GM12891 (cell line): Measurements from ENCODE around the gene FOXK2.

ENCODE experiments used
- DNase-seq: peaks from one replicate; pipeline ENCODE4 v3.0.0; 2011; ENCODE audit warnings: low spot score; ENCODE audit not compliant: insufficient read length
- FAIRE-seq: peaks from 2 replicates; lab custom pipeline; 2011; peaks lifted over from hg19 to GRCh38; lab: Jason Lieb, UNC
- PAX5 ChIP-seq: IDR thresholded peaks from 2 replicates; pipeline ENCODE4 v1.6.1; 2011; ENCODE audit warnings: low read length, moderate library complexity, mild to moderate bottlenecking; ENCODE audit not compliant: insufficient read depth, severe bottlenecking
- POLR2A ChIP-seq: IDR thresholded peaks from 2 replicates; pipeline ENCODE4 v1.6.1; 2011; ENCODE audit warnings: low read depth, low read length, control low read depth
- POLR2AphosphoS5 ChIP-seq: IDR thresholded peaks from 2 replicates; pipeline ENCODE4 v1.6.1; 2011; ENCODE audit warnings: low read depth, low read length, control low read depth
- POU2F2 ChIP-seq: IDR thresholded peaks from 2 replicates; pipeline ENCODE4 v1.6.1; 2011; ENCODE audit warnings: low read depth, mild to moderate bottlenecking, control low read depth, low read length, moderate library complexity
- SPI1 ChIP-seq: IDR thresholded peaks from 2 replicates; pipeline ENCODE4 v1.6.1; 2011; ENCODE audit warnings: low read depth, low read length, control low read depth
- TAF1 ChIP-seq: IDR thresholded peaks from 2 replicates; pipeline ENCODE4 v1.6.1; 2011; ENCODE audit warnings: low read depth, low read length, control low read depth

Gene FOXK2

GRCh38 chr17:82596837-82597672 lies 77.5 kb downstream of the FOXK2 start:
- DNase-seq, result no peak
- FAIRE-seq, result peak; percentile 26
- no peak for TF ChIP-seq SPI1
- TF ChIP-seq PAX5, result no peak
- no peak for TF ChIP-seq POLR2A
- no peak for TF ChIP-seq TAF1
- no peak for TF ChIP-seq POU2F2
- no peak for TF ChIP-seq POLR2AphosphoS5

- no peak for DNase-seq
- TF ChIP-seq TAF1, result no peak
- TF ChIP-seq POLR2AphosphoS5, result no peak
- no peak for TF ChIP-seq PAX5
- no peak for TF ChIP-seq SPI1
- TF ChIP-seq POLR2A, result no peak
- TF ChIP-seq POU2F2, result no peak
- FAIRE-seq, result peak; percentile 50
These were observed 79.0 kb downstream of the FOXK2 start for GRCh38 chr17:82598256-82599119.

DNA sequence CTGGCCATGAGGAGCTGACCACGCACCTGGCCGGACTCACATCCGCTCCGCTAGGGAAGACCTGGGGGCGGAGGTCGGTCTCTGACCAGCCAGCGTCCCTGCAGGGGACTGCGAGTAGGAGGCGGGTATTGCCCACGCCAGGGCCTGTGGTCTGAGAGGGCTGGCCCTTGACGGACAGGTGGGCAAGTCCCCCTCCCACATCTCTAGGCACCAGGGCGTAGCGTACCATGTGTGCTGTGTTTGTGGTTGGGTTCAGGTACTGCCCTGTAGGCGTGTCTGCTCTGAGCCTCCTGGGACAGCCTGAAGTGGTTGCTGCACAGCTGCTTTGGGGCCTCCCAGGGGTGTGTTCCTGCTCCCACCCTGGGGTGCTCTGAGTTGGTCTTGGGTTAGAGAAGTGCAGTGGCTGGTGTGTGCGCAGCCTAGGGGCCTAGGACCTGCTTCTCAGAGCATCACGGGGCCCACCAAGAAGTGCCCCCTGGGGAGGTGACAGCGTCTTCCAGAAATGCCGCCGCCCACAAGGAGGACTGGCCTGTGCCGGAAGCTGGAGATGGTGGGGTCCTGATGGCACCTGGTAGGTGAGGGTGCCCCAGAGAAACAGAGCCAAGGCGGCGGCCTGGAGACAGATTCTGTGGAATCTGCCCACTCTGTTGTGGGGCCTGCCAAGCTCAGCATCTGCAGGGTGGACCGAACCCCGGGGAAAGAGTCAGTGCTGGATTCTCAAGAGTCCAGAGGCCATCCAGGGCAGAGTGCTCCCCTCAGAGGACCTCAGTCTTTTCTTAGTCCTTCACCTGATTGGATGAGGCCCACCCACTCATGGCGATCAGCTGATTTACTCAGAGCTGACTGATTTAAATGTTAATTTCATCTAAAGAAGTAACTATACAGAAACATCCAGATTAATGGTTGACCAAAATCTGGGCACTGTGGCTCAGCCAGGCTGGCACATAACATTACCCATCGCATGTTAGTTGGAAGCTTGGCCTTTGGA lies 80.4 kb downstream of the FOXK2 start:
- DNase-seq, result no peak
- TF ChIP-seq PAX5, result no peak
- TF ChIP-seq POLR2AphosphoS5, result no peak
- no peak for TF ChIP-seq SPI1
- no peak for TF ChIP-seq POU2F2
- no peak for TF ChIP-seq POLR2A
- no peak for TF ChIP-seq TAF1
- no peak for FAIRE-seq

GRCh38 chr17:82600731-82601446 lies 81.4 kb downstream of the FOXK2 start:
- DNase-seq (no peak), FAIRE-seq (no peak)
- TF ChIP-seq TAF1 (no peak), PAX5 (no peak), POLR2A (no peak), POU2F2 (no peak), SPI1 (no peak), POLR2AphosphoS5 (no peak)

DNA sequence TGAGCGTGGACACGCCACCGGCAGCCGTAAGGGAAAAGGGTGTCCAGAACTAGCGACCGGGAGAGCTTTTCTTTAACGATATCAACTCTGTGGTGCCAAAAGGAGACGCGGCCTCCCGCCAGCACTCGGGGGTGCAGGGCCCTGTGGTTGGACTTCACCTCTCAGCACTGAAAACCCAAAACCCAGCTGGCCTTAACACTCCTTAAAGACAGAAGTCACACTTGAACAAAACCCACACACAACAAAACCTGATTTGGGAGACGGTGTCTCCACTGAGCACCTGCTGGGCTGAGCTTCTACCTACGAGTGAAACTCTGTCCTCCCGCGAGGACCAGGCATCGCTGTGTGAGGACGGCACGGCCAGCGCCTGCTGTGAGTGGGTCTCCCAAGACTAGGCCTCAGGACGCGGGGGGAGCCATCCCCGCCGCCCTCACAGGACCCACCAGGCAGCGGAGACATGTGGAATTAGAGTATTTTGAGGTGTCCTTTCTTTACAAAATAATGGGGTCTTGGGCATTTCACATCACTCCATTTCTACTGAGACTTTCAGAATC lies 82.0 kb downstream of the FOXK2 start:
- no peak for DNase-seq
- FAIRE-seq, result no peak
- TF ChIP-seq POLR2A, result no peak
- TF ChIP-seq TAF1, result no peak
- TF ChIP-seq SPI1, result no peak
- no peak for TF ChIP-seq PAX5
- TF ChIP-seq POU2F2, result no peak
- TF ChIP-seq POLR2AphosphoS5, result no peak

GRCh38 chr17:82602487-82602886 lies 83.0 kb downstream of the FOXK2 start:
- FAIRE-seq, result no peak
- no peak for DNase-seq
- TF ChIP-seq SPI1 (no peak), POU2F2 (no peak), PAX5 (no peak), POLR2AphosphoS5 (no peak), TAF1 (no peak), POLR2A (no peak)

DNA sequence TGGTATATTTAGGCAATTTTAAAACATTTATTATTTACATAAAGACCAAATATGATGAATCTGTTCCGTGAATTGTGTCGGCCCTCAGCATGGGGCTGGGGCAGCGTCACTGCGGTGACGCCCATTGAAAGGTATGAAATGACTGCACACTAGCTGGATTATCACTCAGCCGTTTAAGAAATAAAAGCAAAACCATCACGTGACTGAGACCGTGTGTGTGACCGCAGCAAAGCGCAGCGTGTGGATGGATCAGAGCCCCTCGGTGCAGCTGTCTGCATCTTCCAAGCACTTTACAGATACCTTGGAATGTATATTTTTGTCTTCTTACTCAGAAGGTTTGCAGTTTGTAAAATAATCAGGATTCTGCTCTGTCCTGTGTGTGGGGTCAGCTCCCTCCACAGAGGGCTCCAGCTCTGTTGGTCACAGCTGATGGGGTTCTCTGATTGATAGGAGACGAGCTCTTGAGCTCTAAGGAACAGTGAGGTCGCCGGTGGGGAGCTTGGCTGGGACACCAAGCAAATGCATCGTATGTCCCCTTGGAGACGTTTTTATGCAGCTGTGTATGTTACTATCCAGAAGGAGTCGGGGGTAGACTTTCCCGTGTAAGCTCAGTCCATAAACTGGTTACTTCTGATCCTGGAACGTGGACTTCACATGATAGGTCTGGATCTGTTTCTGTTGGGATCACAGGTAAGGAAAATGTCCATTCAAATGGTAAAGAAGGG lies 83.6 kb downstream of the FOXK2 start:
- FAIRE-seq, result no peak
- no peak for DNase-seq
- TF ChIP-seq PAX5 (no peak), POLR2A (no peak), POLR2AphosphoS5 (no peak)
